Endothelial cell of umbilical vein (primary cell): ENCODE data around the gene EFNA4. TPM values are rescaled to one million over a fixed set of nuclear protein-coding genes. Genes with fewer than 3 reads are reported as not detected.

Experiments
- BruUV-seq: library from RNA; stranded (reverse); fragments of 400-500 nt; replicated peaks from 2 replicates; lab custom pipeline; 2021; lab: Mats Ljungman, UMichigan
- CTCF ChIA-PET: fragments of 300-600, 350-600 bp; sonication (Branson Sonifier 250); formaldehyde crosslinking; loops from one replicate; lab custom pipeline; 2021; ENCODE audit warnings: antibody characterized with exemption, inconsistent platforms; lab: Charles Lee
- POLR2A ChIA-PET: fragments of 300-600, 350-600 bp; sonication (Branson Sonifier 250); formaldehyde crosslinking; loops from one replicate; lab custom pipeline; 2021; ENCODE audit warnings: antibody characterized with exemption, inconsistent platforms; lab: Charles Lee
- DNase-seq: peaks from one replicate; pipeline ENCODE4 v3.0.0-alpha.2; 2011; ENCODE audit warnings: low read depth, low spot score
- FAIRE-seq: peaks from 2 replicates; lab custom pipeline; 2011; peaks lifted over from hg19 to GRCh38; lab: Jason Lieb, UNC
- H2AFZ ChIP-seq: 2 replicates; pipeline ENCODE4 v1.6.0; 2012; ENCODE audit warnings: low read depth, low read length, control low read depth, inconsistent platforms
- H3K27ac ChIP-seq: 2 replicates; pipeline ENCODE4 v1.5.1; 2011; ENCODE audit warnings: low read depth, mild to moderate bottlenecking, control low read depth, low read length, moderate library complexity; ENCODE audit not compliant: insufficient read depth
- H3K27me3 ChIP-seq, 2 experiments: 2 replicates each; pipeline versions ENCODE4 v1.6.0 to v1.6.1; 2011; ENCODE audit warnings: low read length in 2 of 2, mixed read lengths in 1 of 2; ENCODE audit not compliant: control insufficient read depth in 2 of 2, insufficient read depth in 2 of 2
- H3K36me3 ChIP-seq, 2 experiments: 2 replicates in 1 of 2; 3 replicates in 1 of 2; pipeline ENCODE4 v1.5.1; 2011; ENCODE audit warnings: low read length in 2 of 2, mild to moderate bottlenecking in 1 of 2, moderate library complexity in 1 of 2; ENCODE audit not compliant: control insufficient read depth in 2 of 2, insufficient read depth in 2 of 2; ENCODE audit errors: extremely low read depth in 1 of 2
- H3K4me1 ChIP-seq: 3 replicates; pipeline ENCODE4 v1.5.1; 2011; ENCODE audit warnings: mild to moderate bottlenecking, low read length; ENCODE audit not compliant: control insufficient read depth, insufficient read depth; ENCODE audit errors: extremely low read depth
- H3K4me2 ChIP-seq: 2 replicates; pipeline ENCODE4 v1.6.1; 2011; ENCODE audit warnings: low read length, control low read depth, mixed read lengths; ENCODE audit not compliant: insufficient read depth
- H3K4me3 ChIP-seq, 3 experiments: fragments of 200-600 bp in 1 of 3; sonication (generic), shearing (Covaris generic) in 1 of 3; replicated peaks in 1 of 3; 2 replicates each; pipeline ENCODE4 v1.5.1; 2011 to 2016; ENCODE audit warnings: control low read depth in 3 of 3, low read length in 3 of 3, mild to moderate bottlenecking in 2 of 3, inconsistent platforms in 1 of 3, low read depth in 1 of 3, moderate library complexity in 1 of 3; ENCODE audit not compliant: insufficient read depth in 1 of 3
- H3K79me2 ChIP-seq: 2 replicates; pipeline ENCODE4 v1.6.0; 2012; ENCODE audit warnings: low read length, inconsistent platforms; ENCODE audit not compliant: control insufficient read depth, insufficient read depth
- H3K9ac ChIP-seq: replicated peaks from 2 replicates; pipeline ENCODE3; 2011; ENCODE audit warnings: low read length, control low read depth; ENCODE audit not compliant: insufficient read depth; ENCODE audit errors: extremely low read depth
- H3K9me1 ChIP-seq: replicated peaks from 3 replicates; pipeline ENCODE4 v1.6.0; 2011; ENCODE audit warnings: mild to moderate bottlenecking, low read length; ENCODE audit not compliant: control insufficient read depth, insufficient read depth; ENCODE audit errors: extremely low read depth
- H3K9me3 ChIP-seq: replicated peaks from 2 replicates; pipeline ENCODE4 v1.5.1; 2012; ENCODE audit warnings: low read length, inconsistent platforms; ENCODE audit not compliant: control insufficient read depth, insufficient read depth
- H4K20me1 ChIP-seq: replicated peaks from 2 replicates; pipeline ENCODE3; 2011; ENCODE audit warnings: mild to moderate bottlenecking, low read length; ENCODE audit not compliant: control insufficient read depth, insufficient read depth; ENCODE audit errors: extremely low read depth
- EZH2 ChIP-seq: IDR thresholded peaks from 2 replicates; pipeline ENCODE4 v1.6.1; 2012; ENCODE audit warnings: borderline replicate concordance, low read depth, mild to moderate bottlenecking, moderate library complexity, low read length, inconsistent platforms; ENCODE audit not compliant: severe bottlenecking
- FOS ChIP-seq: IDR thresholded peaks from 2 replicates; pipeline ENCODE4 v1.6.1; 2011; ENCODE audit warnings: mild to moderate bottlenecking, low read length, moderate library complexity, borderline replicate concordance; ENCODE audit not compliant: insufficient read depth
- GATA2 ChIP-seq: IDR thresholded peaks from 2 replicates; pipeline ENCODE4 v1.7.0; 2011; ENCODE audit warnings: low read depth, mild to moderate bottlenecking, moderate library complexity, mixed read lengths, low read length; ENCODE audit not compliant: insufficient read length, insufficient read depth
- JUN ChIP-seq: IDR thresholded peaks from 2 replicates; pipeline ENCODE4 v1.6.1; 2011; ENCODE audit warnings: borderline replicate concordance, low read depth; ENCODE audit not compliant: insufficient read length, insufficient read depth
- MAX ChIP-seq: IDR thresholded peaks from 2 replicates; pipeline ENCODE4 v1.6.1; 2011; ENCODE audit not compliant: insufficient read depth, insufficient read length
- MYC ChIP-seq: IDR thresholded peaks from one replicate; pipeline ENCODE4 v1.6.1; 2011; ENCODE audit warnings: mild to moderate bottlenecking, low read depth, low read length
- POLR2A ChIP-seq: IDR thresholded peaks from 2 replicates; pipeline ENCODE4 v1.6.1; 2012; ENCODE audit warnings: low read depth, mild to moderate bottlenecking, control low read depth, low read length
- POLR2AphosphoS5 ChIP-seq: IDR thresholded peaks from 2 replicates; pipeline ENCODE4 v1.6.1; 2012; ENCODE audit warnings: low read depth, mild to moderate bottlenecking, control low read depth, low read length, moderate library complexity; ENCODE audit not compliant: insufficient read depth
- dilution Hi-C: fragments of 300-500 bp; cut with MboI; formaldehyde crosslinking; loops from one replicate; pipeline ENCODE4 v1.15.0; 2019; ENCODE audit warnings: low sequenced_read_pairs; ENCODE audit not compliant: extremely low pct_ligation_motif_present
- intact Hi-C: fragments of 100-400 bp; cut with micrococcal nuclease; formaldehyde crosslinking; loops from one replicate; pipeline ENCODE4 v1.10.0; 2022
- polyA plus RNA-seq, 4 experiments: library from polyadenylated mRNA; depleted of rRNA in 3 of 4; stranded (reverse) in 3 of 4; unstranded in 1 of 4; fragments of >200 nt; gene quantifications; 2 replicates each; pipeline versions ENCODE4 v1.2.1 to v1.2.3, GENCODE V29; 2011 to 2012; ENCODE audit warnings: missing spikeins in 1 of 4
- total RNA-seq: library from RNA; stranded (reverse); gene quantifications from 2 replicates; pipeline ENCODE4 v1.2.3, GENCODE V29; 2021
- TF ChIP-seq, protein P1 (sequence below), 2 donors: IDR thresholded peaks; 1 replicate in 1 of 2; 2 replicates in 1 of 2; pipeline ENCODE4 v1.5.1; 2011; ENCODE audit warnings: low read length in 2 of 2, mild to moderate bottlenecking in 2 of 2, moderate library complexity in 2 of 2, control low read depth in 1 of 2, inconsistent platforms in 1 of 2, low read depth in 1 of 2; ENCODE audit not compliant: insufficient read depth in 1 of 2; ENCODE audit errors: extremely low read depth in 1 of 2

EFNA4 gene
- total and polyA plus RNA-seq, 2 donors (not counting 3 experiments of a cell fraction or from before 2014, with no cell fraction given), result 16.5 to 25.2 TPM

DNA sequence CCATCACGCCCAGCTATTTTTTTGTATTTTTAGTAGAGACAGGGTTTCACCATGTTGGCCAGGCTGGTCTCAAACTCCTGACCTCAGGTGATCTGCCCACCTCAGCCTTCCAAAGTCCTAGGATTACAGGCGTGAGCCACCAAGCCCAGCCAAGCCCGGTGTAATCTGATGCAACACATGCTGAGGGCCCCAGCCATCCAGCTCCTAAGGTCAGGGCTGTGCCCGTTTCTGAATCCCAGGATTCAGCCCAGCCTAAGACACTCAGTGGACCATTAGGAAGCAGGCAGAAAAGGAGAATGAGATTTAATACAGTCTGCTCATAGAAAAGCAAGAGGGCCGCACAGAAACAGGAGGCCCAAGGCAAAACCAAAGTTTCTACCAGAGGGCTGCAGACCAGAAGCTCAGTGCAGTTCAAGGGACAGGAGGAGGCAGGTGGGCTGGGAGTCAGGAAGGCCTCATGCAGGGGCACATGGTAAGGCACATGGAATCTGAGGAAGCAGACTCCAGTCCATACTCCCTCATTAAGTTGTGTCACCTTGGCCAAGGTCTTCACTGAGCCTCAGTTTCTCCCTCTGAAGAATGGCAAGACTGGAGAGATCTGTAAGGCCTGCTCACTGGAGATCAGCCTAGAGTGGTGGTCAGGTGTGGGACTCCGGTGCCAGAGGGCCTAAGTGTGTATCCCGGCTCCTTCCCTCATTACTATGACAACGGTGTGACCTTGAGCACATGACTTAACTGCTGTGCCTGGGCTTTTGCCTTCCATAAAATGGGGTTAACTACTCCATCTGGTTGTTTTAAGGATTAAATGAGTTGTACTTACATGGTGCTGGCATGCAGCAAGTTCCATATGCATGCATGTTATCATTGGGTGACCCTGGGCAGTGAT lies 14.8 kb upstream of the EFNA4 start:
- no peaks in the 10 kb centered on the region for H3K36me3 ChIP-seq
- H3K4me1 ChIP-seq, result peaks cover 36% of the 10 kb centered on the region
- H3K9me3 ChIP-seq, result no peaks in the 10 kb centered on the region
- no peak overlapping the region for H3K9ac ChIP-seq
- no peak overlapping the region for H3K4me2 ChIP-seq
- TF ChIP-seq EZH2 (no peak), POLR2A (no peak), GATA2 (no peak), MAX (no peak), MYC (no peak), FOS (no peak), POLR2AphosphoS5 (no peak), JUN (no peak)
- TF ChIP-seq, protein P1, sequence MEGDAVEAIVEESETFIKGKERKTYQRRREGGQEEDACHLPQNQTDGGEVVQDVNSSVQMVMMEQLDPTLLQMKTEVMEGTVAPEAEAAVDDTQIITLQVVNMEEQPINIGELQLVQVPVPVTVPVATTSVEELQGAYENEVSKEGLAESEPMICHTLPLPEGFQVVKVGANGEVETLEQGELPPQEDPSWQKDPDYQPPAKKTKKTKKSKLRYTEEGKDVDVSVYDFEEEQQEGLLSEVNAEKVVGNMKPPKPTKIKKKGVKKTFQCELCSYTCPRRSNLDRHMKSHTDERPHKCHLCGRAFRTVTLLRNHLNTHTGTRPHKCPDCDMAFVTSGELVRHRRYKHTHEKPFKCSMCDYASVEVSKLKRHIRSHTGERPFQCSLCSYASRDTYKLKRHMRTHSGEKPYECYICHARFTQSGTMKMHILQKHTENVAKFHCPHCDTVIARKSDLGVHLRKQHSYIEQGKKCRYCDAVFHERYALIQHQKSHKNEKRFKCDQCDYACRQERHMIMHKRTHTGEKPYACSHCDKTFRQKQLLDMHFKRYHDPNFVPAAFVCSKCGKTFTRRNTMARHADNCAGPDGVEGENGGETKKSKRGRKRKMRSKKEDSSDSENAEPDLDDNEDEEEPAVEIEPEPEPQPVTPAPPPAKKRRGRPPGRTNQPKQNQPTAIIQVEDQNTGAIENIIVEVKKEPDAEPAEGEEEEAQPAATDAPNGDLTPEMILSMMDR (IDR thresholded peaks at IDR 0.05; ENCODE audit: extremely low read depth in 1 of 2, insufficient read depth in 1 of 2, low read depth in 1 of 2, low read length in 2 of 2), result no peak
- intact Hi-C loops, result no loop called here
- peaks cover 17% of the 10 kb centered on the region for H3K79me2 ChIP-seq
- H3K9me1 ChIP-seq, result no peaks in the 10 kb centered on the region
- ChIA-PET POLR2A (no interaction called here), CTCF (interaction anchor here (0.8 to 2.0 kb wide), 3 partner anchors 8 to 37 kb away, joined by 3 to 14 read pairs (median 3); no protein-coding TSS in a partner anchor)
- H3K27ac ChIP-seq, result no peak overlapping the region
- dilution Hi-C loops, result no loop called here
- H3K4me3 ChIP-seq, result no peak overlapping the region
- no TSS peak for BruUV-seq
- no peaks in the 10 kb centered on the region for H4K20me1 ChIP-seq
- no peaks in the 10 kb centered on the region for H3K27me3 ChIP-seq
- FAIRE-seq (no peak), DNase-seq (no peak)
- H2AFZ ChIP-seq, result no peak overlapping the region
